GM19351 (cell line): Measurements from ENCODE around the gene MCCC1.
A peak's percentile ranks its signal among the peaks of the same experiment; 100 is the strongest.

ENCODE experiments used
- ATAC-seq: cut with Tn5 transposase; IDR thresholded peaks from one replicate; pipeline ENCODE4 v1.9.1; 2021; ENCODE audit warnings: mild to moderate bottlenecking, moderate library complexity; ENCODE audit not compliant: unreplicated experiment

The MCCC1 gene

GRCh38 chr3:183058351-183058750, 40.9 kb downstream of the MCCC1 start:
- ATAC-seq, result no peak

- no peak for ATAC-seq
Observed at GRCh38 chr3:183050706-183051105, 48.6 kb downstream of the MCCC1 start.

- no peak for ATAC-seq
Observed at GRCh38 chr3:183046883-183047282, 52.4 kb downstream of the MCCC1 start.

GRCh38 chr3:183044547-183045229, 54.6 kb downstream of the MCCC1 start:
- ATAC-seq, result peak; percentile 97

GRCh38 chr3:183038757-183039156, 60.5 kb downstream of the MCCC1 start:
- no peak for ATAC-seq

GRCh38 chr3:183038221-183038620, 61.1 kb downstream of the MCCC1 start:
- no peak for ATAC-seq

GRCh38 chr3:183033746-183034145, 65.5 kb downstream of the MCCC1 start:
- ATAC-seq, result no peak

GRCh38 chr3:183032880-183033555, 66.3 kb downstream of the MCCC1 start:
- ATAC-seq, result no peak

- ATAC-seq, result no peak
Observed at GRCh38 chr3:183031826-183032225, 67.5 kb downstream of the MCCC1 start.

- no peak for ATAC-seq
Observed at GRCh38 chr3:183028416-183028815, 70.9 kb downstream of the MCCC1 start.

- no peak for ATAC-seq
Observed at GRCh38 chr3:183027276-183027675, 72.0 kb downstream of the MCCC1 start.

GRCh38 chr3:183022936-183023516, 76.3 kb downstream of the MCCC1 start:
- ATAC-seq, result no peak

GRCh38 chr3:183018421-183019192, 80.7 kb downstream of the MCCC1 start:
- no peak for ATAC-seq

- no peak for ATAC-seq
Observed at GRCh38 chr3:183015185-183015584, 84.1 kb downstream of the MCCC1 start.

- no peak for ATAC-seq
Observed at GRCh38 chr3:183013856-183014255, 85.4 kb downstream of the MCCC1 start.

GRCh38 chr3:183013074-183013473, 86.2 kb downstream of the MCCC1 start:
- ATAC-seq, result no peak

- no peak for ATAC-seq
Observed at GRCh38 chr3:183008800-183009199, 90.5 kb downstream of the MCCC1 start.

- ATAC-seq, result no peak
Observed at GRCh38 chr3:183008303-183008702, 91.0 kb downstream of the MCCC1 start.

- no peak for ATAC-seq
Observed at GRCh38 chr3:183006396-183007002, 92.8 kb downstream of the MCCC1 start.

- ATAC-seq, result no peak
Observed at GRCh38 chr3:182999767-183000166, 99.5 kb downstream of the MCCC1 start.
